Keratinocyte (primary cell): ENCODE data around the gene GTF2I.
"Not testable (repeated sequence)": the region's sequence is repeated elsewhere in the genome, so short reads cannot be mapped to it uniquely, and the experiment has no call there.

ENCODE experiments used
- CTCF ChIP-seq, 3 experiments: IDR thresholded peaks in 1 of 3; conservative IDR thresholded peaks in 1 of 3; optimal IDR thresholded peaks in 1 of 3; 2 replicates in 2 of 3; 3 replicates in 1 of 3; pipeline versions ENCODE3 to v1.5.1; 2011; ENCODE audit warnings: low read length in 3 of 3, mild to moderate bottlenecking in 3 of 3, moderate library complexity in 2 of 3, control low read depth in 1 of 3, inconsistent platforms in 1 of 3; ENCODE audit not compliant: insufficient read depth in 2 of 3; ENCODE audit errors: extremely low read depth in 1 of 3
- EZH2 ChIP-seq: IDR thresholded peaks from one replicate; pipeline ENCODE4 v1.6.1; 2012; ENCODE audit warnings: inconsistent platforms, mild to moderate bottlenecking, low read length, moderate library complexity

- not testable (repeated sequence) for TF ChIP-seq CTCF (optimal IDR thresholded peaks at IDR 0.05 in 1 of 3, IDR thresholded peaks at IDR 0.05 in 1 of 3, conservative IDR thresholded peaks at IDR 0.05 in 1 of 3; ENCODE audit: extremely low read depth in 1 of 3, insufficient read depth in 2 of 3, low read length in 3 of 3); EZH2
Measured at GRCh38 chr7:74766991-74767390, 109.5 kb downstream of the GTF2I start.
